ENCODE measurements around the gene PDE1C. TPM values are rescaled to one million over a fixed set of nuclear protein-coding genes. Genes with fewer than 3 reads are reported as not detected.

Gene PDE1C
- total and polyA plus RNA-seq, 2 donors (not counting 1 experiment from before 2014, with no cell fraction given) = 0.52 TPM; not detected in 1

GRCh38 chr7:32079510-32079909, 9.3 kb upstream of the PDE1C start:
- H3K4me1 Mint-ChIP-seq = no peaks in the 10 kb centered on the region
- no peaks in the 10 kb centered on the region for H4K20me1 ChIP-seq (ENCODE audit: control insufficient read depth, insufficient read depth, low read length, poor library complexity, severe bottlenecking)
- H3K27ac Mint-ChIP-seq = no peak overlapping the region
- WGBS (ENCODE audit: insufficient coverage) = 56% methylated on average over 2 of the region's 6 CpGs
- no peak overlapping the region for H3K27ac ChIP-seq (ENCODE audit: low read length in 2 of 2)
- H3K9ac ChIP-seq (ENCODE audit: low read length) = no peak overlapping the region
- no peaks in the 10 kb centered on the region for H3K4me1 ChIP-seq (ENCODE audit: control insufficient read depth in 2 of 2, insufficient read depth in 2 of 2, low read length in 2 of 2)
- H3K36me3 ChIP-seq (replicated peaks in 1 of 2; ENCODE audit: control extremely low read depth in 1 of 2, control insufficient read depth in 1 of 2, extremely low read depth in 1 of 2, insufficient read depth in 2 of 2, low read length in 1 of 2) = no peaks in the 10 kb centered on the region
- no peaks in the 10 kb centered on the region for H3K79me2 ChIP-seq (ENCODE audit: control insufficient read depth, insufficient read depth, low read length)
- intact Hi-C loops (cut with micrococcal nuclease) = no loop called here
- peaks cover 2% of the 10 kb centered on the region for H3K27me3 Mint-ChIP-seq
- ChIA-PET CTCF (no interaction called here), POLR2A (no interaction called here)
- no peak for ATAC-seq (ENCODE audit: low read depth)
- no peak overlapping the region for H3K4me3 ChIP-seq (ENCODE audit: control extremely low read depth in 1 of 5, extremely low read depth in 1 of 5, insufficient read depth in 1 of 5, low read depth in 2 of 5, low read length in 4 of 5)
- no peak for DNase-seq
- H3K27me3 ChIP-seq (replicated peaks in 1 of 4; ENCODE audit: control extremely low read depth in 1 of 4, control insufficient read depth in 3 of 4, insufficient read depth in 4 of 4, low read length in 3 of 4) = no peaks in the 10 kb centered on the region
- H3K9me3 Mint-ChIP-seq (ENCODE audit: insufficient read depth) = no peaks in the 10 kb centered on the region
- no peak for TF ChIP-seq EZH2 (IDR thresholded peaks at IDR 0.05; ENCODE audit: borderline replicate concordance, insufficient read depth, low read depth, low read length, poor library complexity, severe bottlenecking)
- TF ChIP-seq, protein P1, sequence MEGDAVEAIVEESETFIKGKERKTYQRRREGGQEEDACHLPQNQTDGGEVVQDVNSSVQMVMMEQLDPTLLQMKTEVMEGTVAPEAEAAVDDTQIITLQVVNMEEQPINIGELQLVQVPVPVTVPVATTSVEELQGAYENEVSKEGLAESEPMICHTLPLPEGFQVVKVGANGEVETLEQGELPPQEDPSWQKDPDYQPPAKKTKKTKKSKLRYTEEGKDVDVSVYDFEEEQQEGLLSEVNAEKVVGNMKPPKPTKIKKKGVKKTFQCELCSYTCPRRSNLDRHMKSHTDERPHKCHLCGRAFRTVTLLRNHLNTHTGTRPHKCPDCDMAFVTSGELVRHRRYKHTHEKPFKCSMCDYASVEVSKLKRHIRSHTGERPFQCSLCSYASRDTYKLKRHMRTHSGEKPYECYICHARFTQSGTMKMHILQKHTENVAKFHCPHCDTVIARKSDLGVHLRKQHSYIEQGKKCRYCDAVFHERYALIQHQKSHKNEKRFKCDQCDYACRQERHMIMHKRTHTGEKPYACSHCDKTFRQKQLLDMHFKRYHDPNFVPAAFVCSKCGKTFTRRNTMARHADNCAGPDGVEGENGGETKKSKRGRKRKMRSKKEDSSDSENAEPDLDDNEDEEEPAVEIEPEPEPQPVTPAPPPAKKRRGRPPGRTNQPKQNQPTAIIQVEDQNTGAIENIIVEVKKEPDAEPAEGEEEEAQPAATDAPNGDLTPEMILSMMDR (IDR thresholded peaks at IDR 0.05) = no peak
- no peak overlapping the region for H3K4me3 Mint-ChIP-seq
- no peak overlapping the region for H2AFZ ChIP-seq (ENCODE audit: insufficient read depth, low read depth, low read length, poor library complexity, severe bottlenecking)
- no peak overlapping the region for H3K4me2 ChIP-seq (replicated peaks; ENCODE audit: low read depth, low read length, poor library complexity, severe bottlenecking)
- no peaks in the 10 kb centered on the region for H3K9me3 ChIP-seq (ENCODE audit: control extremely low read depth in 1 of 3, control insufficient read depth in 2 of 3, insufficient read depth in 1 of 3, low read length in 2 of 3)

DNA sequence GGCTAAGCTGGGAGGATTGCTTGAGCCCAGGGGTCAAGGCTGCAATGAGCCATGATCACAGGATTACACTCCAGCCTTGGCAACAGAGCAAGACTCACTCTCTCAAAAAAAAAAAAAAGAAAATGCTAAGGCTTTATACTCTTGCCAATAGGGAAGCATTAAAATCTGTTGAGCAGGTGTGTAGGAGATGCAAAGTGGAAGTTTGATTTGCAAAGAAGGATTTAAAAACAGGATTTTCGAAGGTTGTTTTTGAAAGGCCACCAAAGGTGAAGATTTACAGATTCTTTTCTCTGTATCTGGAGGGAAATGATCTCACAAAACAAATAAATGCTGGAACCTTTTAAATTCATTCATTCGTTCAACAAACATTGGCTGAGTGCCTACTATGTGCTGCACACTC, 8.6 kb upstream of the PDE1C start:
- CTCF ChIA-PET = no interaction called here
- Histone ChIP-seq H3K4me3 (ENCODE audit: control extremely low read depth in 1 of 5, extremely low read depth in 1 of 5, insufficient read depth in 1 of 5, low read depth in 2 of 5, low read length in 4 of 5) (no peak overlapping the region), H3K79me2 (ENCODE audit: control insufficient read depth, insufficient read depth, low read length) (no peaks in the 10 kb centered on the region), H3K9ac (ENCODE audit: low read length) (no peak overlapping the region), H3K4me2 (replicated peaks; ENCODE audit: low read depth, low read length, poor library complexity, severe bottlenecking) (no peak overlapping the region), H3K4me1 (ENCODE audit: control insufficient read depth in 2 of 2, insufficient read depth in 2 of 2, low read length in 2 of 2) (no peaks in the 10 kb centered on the region), H3K36me3 (replicated peaks in 1 of 2; ENCODE audit: control extremely low read depth in 1 of 2, control insufficient read depth in 1 of 2, extremely low read depth in 1 of 2, insufficient read depth in 2 of 2, low read length in 1 of 2) (no peaks in the 10 kb centered on the region), H3K9me3 (ENCODE audit: control extremely low read depth in 1 of 3, control insufficient read depth in 2 of 3, insufficient read depth in 1 of 3, low read length in 2 of 3) (no peaks in the 10 kb centered on the region), H2AFZ (ENCODE audit: insufficient read depth, low read depth, low read length, poor library complexity, severe bottlenecking) (no peak overlapping the region), H4K20me1 (ENCODE audit: control insufficient read depth, insufficient read depth, low read length, poor library complexity, severe bottlenecking) (no peaks in the 10 kb centered on the region), H3K27ac (ENCODE audit: low read length in 2 of 2) (no peak overlapping the region), H3K27me3 (replicated peaks in 1 of 4; ENCODE audit: control extremely low read depth in 1 of 4, control insufficient read depth in 3 of 4, insufficient read depth in 4 of 4, low read length in 3 of 4) (no peaks in the 10 kb centered on the region)
- DNase-seq = no peak
- Mint-ChIP-seq H3K27ac (no peak overlapping the region), H3K4me1 (no peaks in the 10 kb centered on the region), H3K27me3 (peaks cover 5% of the 10 kb centered on the region), H3K9me3 (ENCODE audit: insufficient read depth) (no peaks in the 10 kb centered on the region), H3K4me3 (no peak overlapping the region)
- ATAC-seq (ENCODE audit: low read depth) = no peak
- POLR2A ChIA-PET = no interaction called here
- WGBS (ENCODE audit: insufficient coverage) = no CpG with 5 or more reads among the region's 2 CpGs
- no peak for TF ChIP-seq EZH2 (IDR thresholded peaks at IDR 0.05; ENCODE audit: borderline replicate concordance, insufficient read depth, low read depth, low read length, poor library complexity, severe bottlenecking)
- TF ChIP-seq, protein P1 (IDR thresholded peaks at IDR 0.05) = no peak
- intact Hi-C loops (cut with micrococcal nuclease) = no loop called here
